ENCODE results near the gene PRLHR.

GRCh38 chr10:118543714-118544400, 51.6 kb downstream of the PRLHR start:
- TF ChIP-seq POLR2A (IDR thresholded peaks at IDR 0.05), result no peak
- TF ChIP-seq CTCF (IDR thresholded peaks at IDR 0.05), result peak; percentile 15 to 58 (median 36)
